Activated naive CD8-positive, alpha-beta T cell treated with anti-CD3 and anti-CD28 coated beads, Interleukin-2, amount 50 U/mL, for 16 hours (primary cell): Measurements from ENCODE around the gene SEC24B.

Experiments
- DNase-seq: peaks from one replicate; pipeline ENCODE4 v3.0.0-alpha.2; 2020; ENCODE audit warnings: low read depth, low spot score

Gene SEC24B

GRCh38 chr4:109433205-109434006, at the start of gene SEC24B:
Gene SEC24B (plus strand): TSS chr4:109433815. CDS start chr4:109433870, 55 bp downstream.
- peak; percentile 70 for DNase-seq

DNA sequence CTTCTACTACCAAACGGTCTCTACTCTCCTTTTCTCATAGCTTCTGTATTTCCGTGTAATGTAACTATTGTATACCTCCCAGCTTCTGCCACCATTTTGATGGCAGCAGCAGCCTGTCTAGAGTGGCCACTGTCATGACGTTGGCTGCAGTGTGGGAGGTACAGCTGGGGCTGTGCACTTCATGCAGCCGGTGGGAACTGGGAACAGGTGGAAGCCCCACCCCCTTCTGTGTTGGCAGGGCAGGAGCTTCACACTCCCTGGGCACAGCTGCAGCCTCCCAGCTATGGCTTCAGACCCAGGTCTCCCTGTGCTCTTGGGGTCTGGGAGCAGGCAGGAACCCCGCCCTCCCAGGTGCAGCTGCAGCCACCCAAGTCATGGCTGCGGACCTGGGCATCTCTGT, 49.8 kb upstream of the SEC24B start:
- DNase-seq: no peak

GRCh38 chr4:109385260-109385659, 48.4 kb upstream of the SEC24B start:
- no peak for DNase-seq

DNA sequence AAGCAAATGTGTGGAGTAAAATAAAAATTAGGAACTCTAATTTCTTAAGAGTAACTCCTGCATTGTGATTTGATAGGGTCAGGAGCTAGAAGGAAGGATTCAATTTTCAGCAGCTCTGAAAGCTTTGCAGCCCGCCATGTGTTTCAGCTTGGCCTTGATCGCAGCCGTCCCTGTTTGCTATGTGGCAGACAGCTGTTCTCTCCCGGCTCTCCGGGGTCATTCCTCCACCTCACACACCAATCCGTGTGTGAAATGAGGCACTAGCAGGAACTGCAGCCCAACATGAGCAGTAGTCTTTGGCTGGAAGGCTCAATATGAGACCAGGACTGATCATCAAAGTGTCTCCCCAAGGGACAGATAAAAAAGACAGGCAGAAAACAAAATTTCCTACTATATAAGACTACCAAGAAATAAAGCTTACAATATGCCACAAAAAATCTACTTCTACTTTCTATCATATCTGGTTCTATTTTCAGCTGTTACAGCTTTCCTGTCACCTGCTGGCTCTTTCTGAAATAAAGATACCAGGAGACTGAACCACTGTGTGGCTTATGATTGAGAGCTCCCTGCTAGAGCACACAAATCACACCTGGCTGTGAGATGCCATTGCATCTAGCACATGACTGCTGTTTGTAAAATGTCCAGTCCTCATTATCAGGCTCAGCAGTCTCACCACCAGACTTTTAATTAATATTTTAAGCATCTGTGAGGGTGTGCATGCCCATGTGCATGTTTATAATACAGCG, 44.1 kb upstream of the SEC24B start:
- DNase-seq: no peak

DNA sequence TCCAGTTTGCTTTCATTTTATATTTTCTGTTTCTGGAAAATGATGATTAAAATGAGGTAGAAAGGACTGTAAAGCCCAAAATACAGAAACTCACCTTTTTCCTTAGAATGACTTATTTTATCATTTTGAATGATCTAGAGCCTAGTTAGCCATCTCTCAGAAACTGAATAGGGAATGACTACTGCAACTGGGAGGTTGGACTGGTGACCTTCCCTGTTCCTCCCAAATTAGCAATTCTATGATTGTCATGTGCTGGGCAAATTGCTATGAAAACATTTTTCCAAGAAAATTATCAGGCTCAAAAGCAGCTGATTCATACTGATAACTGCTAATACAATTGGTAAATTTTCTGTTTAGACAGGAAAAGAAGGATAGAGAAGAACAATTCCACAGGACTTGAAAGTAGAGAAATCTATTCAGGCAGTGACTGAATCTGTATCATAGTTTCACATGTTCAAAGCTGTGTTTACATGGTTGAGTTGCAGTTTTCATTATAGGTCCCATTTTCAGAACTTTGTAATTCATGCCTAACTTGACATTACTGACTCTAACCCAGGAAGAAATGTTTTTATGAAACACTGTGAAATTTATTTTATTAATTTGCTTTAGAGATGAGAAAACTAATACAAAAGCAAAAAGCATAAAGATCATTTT, 43.4 kb upstream of the SEC24B start:
- DNase-seq: no peak

DNA sequence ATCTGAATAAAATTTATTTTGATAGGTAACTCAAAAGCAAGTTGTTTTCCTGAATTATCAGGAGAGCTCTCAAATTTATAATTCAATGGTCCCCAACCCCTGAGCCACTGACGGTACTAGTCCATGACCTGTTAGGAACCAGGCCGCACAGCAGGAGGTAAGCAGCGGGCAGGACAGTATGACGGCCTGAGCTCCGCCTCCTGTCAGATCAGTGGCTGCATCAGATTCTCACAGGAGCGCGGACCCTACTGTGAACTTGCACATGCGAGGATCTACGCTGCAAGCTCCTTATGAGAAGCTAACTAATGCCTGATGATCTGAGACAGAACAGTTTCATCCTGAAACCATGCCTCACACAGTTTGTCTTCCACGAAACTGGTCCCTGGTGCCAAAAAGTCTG, 37.9 kb upstream of the SEC24B start:
- no peak for DNase-seq

DNA sequence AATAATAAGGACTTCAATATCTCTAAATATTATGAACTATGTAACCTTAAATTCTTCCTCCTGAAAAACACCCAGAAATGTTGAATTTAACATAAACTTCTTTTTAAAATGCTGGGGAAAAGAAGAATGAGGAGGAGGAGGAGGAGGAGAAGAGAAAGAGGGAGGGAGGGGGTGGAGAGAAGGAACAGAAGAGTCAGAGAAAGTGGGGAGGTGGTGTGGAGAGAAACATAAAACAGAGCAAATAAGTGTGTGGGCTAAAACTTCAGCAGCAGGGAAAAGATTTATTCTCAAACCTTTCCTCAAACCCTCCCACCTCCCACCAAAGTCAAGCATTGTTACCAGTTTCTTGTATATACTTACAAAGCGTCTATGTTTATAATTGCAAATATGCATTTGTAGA, 34.7 kb upstream of the SEC24B start:
- no peak for DNase-seq

GRCh38 chr4:109406337-109406931, 27.2 kb upstream of the SEC24B start:
- DNase-seq: no peak

GRCh38 chr4:109407027-109407737, 26.4 kb upstream of the SEC24B start:
- DNase-seq: no peak

DNA sequence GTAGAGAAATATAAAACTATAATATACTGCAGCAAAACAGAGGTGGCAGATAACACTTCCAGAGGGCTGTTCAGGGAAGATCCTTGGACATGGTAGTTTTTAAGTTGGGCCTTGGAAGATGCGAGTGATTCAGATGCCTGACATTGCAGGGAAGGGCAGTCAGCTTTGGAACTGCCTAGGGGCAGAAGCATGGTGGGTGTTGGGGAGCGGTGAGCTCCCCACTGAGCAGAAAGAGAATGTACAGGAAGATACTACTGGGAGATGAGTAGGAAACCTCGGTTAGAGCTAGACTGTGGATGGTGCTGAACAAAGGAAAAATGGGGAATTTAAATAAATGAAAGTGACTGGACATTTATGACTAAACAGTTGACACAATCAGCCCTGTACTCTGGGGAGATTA, 24.9 kb upstream of the SEC24B start:
- DNase-seq: no peak

- DNase-seq: no peak
These were observed 23.4 kb upstream of the SEC24B start for GRCh38 chr4:109410226-109410625.

GRCh38 chr4:109410776-109411175, 22.8 kb upstream of the SEC24B start:
- no peak for DNase-seq

DNA sequence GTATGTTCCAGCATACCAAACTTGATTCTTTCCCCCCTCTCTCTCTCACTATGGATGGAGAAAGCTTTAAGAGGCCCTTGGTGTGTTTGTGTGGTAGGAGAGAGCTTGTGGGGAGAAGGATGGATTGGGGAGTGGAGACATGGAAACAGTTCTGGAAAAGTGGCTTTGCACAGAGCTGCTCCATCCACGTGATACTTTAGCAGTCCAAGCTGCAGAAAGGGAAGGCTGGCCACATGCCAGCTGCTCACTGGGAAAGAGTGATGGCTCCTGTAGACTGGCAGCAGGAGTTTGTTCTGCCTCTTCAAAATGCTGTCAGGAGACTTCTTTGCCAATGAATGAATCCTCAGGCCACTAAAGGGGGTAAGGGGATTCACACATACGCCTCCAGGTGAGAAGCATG, 21.7 kb upstream of the SEC24B start:
- DNase-seq: no peak

DNA sequence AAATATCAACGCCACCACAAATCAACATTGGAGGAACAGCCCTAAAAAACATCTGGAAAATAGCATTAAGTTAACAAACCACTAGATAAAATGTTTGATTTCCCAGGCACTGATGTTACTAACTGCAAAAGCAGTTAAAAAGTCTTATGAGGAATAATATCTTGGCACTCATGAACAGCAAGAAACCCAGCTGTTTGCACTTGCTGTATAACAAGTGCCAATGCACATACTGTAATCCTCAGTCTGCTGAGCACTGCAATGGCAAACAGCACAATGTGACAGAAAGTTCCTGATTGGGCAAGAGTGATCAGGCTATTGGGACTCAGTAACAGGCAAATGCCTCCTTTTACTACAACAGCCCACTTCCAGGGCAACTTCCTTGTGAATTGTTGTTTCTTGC, 20.8 kb upstream of the SEC24B start:
- no peak for DNase-seq

- DNase-seq: no peak
These were observed 18.7 kb upstream of the SEC24B start for GRCh38 chr4:109414938-109415337.

GRCh38 chr4:109418588-109418987, 15.0 kb upstream of the SEC24B start:
- no peak for DNase-seq

DNA sequence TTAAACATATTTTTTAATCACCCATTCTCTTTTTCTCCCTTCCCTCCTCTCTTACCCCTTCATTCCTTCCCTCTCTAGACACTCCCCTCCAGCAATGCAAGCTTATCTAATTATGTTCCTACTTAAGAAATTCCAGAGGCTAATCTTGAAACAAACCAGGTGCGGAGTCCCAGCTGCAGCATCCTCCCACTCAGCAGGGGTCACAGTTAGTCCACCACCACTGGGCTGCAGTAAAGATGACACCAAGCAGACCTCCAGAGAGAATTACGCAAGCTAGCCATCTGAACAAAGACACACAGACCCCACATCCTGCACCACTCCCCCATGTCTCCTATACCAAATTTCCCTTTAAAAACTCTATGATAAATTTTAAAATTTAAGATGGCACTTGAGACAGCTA, 13.9 kb upstream of the SEC24B start:
- no peak for DNase-seq

DNA sequence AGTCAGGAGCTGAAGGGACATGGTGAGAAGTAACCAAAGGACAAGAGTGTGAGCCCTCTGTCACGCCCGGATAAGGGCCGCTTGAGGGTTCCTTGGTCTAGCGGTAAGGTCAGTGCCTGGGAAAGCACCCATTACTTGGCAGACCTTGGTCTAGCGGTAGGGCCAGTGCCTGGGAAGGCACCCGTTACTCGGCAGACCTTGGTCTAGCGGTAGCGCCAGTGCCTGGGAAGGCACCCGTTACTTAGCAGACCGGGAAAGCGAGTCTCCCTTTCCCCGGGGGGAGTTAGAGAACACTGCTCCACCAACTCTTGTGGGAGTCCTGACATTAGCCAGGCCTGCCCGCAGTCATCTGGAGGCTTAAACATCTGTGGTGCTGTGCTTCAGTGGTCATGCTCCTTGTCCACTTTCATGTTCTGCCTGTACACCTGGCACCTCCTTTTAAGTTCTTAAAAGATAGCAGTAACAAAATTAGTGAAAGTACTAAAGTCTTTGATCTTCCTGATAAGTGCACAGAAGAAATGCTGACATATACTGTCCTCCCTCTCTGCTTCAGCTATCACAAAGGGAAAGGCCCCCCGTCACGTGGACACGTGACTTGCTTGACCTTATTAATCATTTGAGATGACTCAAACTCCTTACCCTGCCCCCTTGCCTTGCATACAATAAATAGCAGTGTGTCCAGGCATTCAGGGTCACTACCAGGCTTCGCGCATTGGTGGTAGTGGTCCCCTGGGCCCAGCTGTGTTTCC, 9.3 kb upstream of the SEC24B start:
- no peak for DNase-seq

- no peak for DNase-seq
These were observed 8.2 kb upstream of the SEC24B start for GRCh38 chr4:109425405-109425804.

GRCh38 chr4:109429545-109429944, 4.1 kb upstream of the SEC24B start:
- no peak for DNase-seq

GRCh38 chr4:109432203-109432602, 1.4 kb upstream of the SEC24B start:
- DNase-seq: no peak
